Stomach smooth muscle (tissue), 2 donors: Measurements from ENCODE around the gene SDK2.
"Not testable (repeated sequence)": the region's sequence is repeated elsewhere in the genome, so short reads cannot be mapped to it uniquely, and the experiment has no call there.

Source experiments
- H3K27ac ChIP-seq: one replicate; pipeline ENCODE4 v1.7.0; 2013; ENCODE audit warnings: mild to moderate bottlenecking, low read length, inconsistent platforms
- H3K27me3 ChIP-seq, 2 donors: one replicate each; pipeline ENCODE4 v1.7.0; 2013; ENCODE audit warnings: low read length in 2 of 2; ENCODE audit not compliant: insufficient read depth in 2 of 2, control insufficient read depth in 1 of 2
- H3K36me3 ChIP-seq, 2 donors: one replicate each; pipeline ENCODE4 v1.7.0; 2013; ENCODE audit warnings: low read length in 2 of 2; ENCODE audit not compliant: control insufficient read depth in 2 of 2, insufficient read depth in 2 of 2
- H3K4me1 ChIP-seq: one replicate; pipeline ENCODE4 v1.7.0; 2013; ENCODE audit warnings: low read length; ENCODE audit not compliant: control insufficient read depth, insufficient read depth
- H3K4me3 ChIP-seq, 2 donors: one replicate each; pipeline ENCODE4 v1.7.0; 2013; ENCODE audit warnings: low read length in 2 of 2
- H3K9ac ChIP-seq, 2 donors: one replicate each; pipeline ENCODE4 v1.7.0; 2013; ENCODE audit warnings: low read length in 2 of 2, mild to moderate bottlenecking in 1 of 2
- H3K9me3 ChIP-seq, 2 donors: one replicate each; pipeline ENCODE4 v1.7.0; 2013; ENCODE audit warnings: low read length in 2 of 2; ENCODE audit not compliant: control insufficient read depth in 2 of 2
- donor health status: healthy.
- donor health status: Pancreatic carcinoma.

The SDK2 gene

DNA sequence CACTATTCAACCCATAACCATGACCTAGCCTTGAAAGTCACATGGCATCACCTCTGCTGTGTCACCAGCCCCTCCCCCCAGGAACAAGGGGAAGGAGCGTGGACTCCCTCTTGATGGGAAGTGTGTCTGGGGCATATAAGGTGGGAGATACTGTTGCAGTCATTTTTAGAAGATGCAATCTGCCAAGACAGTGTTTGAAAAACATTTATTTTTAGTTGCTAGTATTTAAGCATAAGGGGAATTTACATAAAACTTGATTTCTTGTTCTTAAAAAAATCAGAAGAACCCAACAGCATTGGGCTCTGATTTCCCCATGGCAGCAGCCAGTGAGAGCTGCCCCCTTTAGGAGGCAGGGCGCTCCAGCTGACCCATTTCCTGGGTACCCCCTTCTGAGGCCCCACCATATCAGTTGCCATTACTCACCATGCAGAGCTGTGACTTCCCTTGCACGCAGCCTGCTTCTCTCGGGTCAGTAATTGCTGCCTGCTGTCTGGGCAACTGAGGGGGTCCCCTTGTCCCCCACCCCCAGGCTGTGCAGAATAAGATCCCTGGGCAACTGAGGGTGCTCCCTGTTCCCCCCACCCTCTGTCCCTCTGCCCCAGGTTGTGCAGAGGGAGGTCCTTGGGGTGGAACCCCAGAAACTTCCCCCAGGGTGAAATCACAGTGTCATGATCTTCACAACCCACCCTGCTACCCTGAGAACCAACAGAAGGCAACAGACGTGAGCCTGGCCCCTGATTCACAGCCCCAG is 320.7 kb downstream of the SDK2 start:
- H3K36me3 ChIP-seq: no peaks in the 10 kb centered on the region
- H3K9me3 ChIP-seq: no peaks in the 10 kb centered on the region
- no peak overlapping the region for H3K27ac ChIP-seq
- peaks cover 3% of the 10 kb centered on the region for H3K4me1 ChIP-seq
- no peak overlapping the region for H3K9ac ChIP-seq
- no peak overlapping the region for H3K4me3 ChIP-seq
- no peaks in the 10 kb centered on the region for H3K27me3 ChIP-seq

DNA sequence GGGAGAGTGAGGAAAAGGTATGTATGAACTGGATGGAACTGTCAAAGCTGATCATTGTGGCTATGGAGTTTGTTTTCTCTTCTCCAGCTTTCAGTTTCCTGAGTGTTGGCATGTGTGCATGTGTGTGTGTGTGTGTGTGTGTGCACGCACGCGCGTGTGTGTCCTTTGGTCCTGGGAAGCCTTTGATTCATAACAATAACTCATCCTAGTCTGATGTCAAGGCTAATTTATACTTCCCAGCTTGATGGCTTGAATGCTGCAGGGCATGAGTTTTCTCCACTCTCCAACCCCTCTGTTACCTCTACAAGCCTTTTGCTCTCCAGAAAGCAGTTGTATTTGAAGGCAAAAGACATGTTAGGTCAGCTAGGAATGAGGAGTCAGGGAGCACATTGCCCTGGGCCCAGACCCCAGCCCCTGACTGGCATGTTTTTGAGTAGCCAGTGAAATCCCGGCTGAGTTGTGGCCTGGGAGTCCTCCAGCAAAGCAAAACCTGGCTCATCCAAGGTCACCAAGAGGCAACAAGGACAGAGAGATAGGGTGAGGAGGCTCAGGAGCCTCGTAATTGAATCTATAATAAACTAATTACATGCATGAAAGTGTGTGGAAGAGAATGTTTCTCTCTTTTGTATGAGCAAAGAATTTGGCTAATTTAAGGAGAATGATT is 323.5 kb downstream of the SDK2 start:
- peaks cover 3% of the 10 kb centered on the region for H3K4me1 ChIP-seq
- no peak overlapping the region for H3K27ac ChIP-seq
- no peak overlapping the region for H3K9ac ChIP-seq
- H3K4me3 ChIP-seq: no peak overlapping the region
- H3K9me3 ChIP-seq: no peaks in the 10 kb centered on the region
- H3K27me3 ChIP-seq: no peaks in the 10 kb centered on the region
- no peaks in the 10 kb centered on the region for H3K36me3 ChIP-seq

DNA sequence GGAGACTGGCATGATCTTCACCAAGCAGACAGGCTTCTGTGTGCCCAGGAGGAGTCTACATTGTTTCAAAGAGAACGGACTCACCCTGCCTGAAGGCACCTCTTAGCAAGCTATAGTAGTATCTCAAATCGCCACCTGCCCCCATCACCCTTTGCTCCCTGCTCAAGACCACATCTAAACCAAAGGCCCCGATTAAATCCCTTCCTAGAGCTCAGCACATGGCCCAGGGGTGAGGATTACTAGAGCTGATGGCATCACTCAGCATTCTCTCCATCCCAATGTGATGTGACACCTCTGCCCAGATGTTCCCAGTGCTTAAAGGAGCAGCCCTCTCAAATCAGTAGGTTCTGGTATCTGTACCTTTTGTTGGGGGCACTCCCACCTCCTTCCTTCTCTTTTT is 324.5 kb downstream of the SDK2 start:
- Histone ChIP-seq H3K9me3 (no peaks in the 10 kb centered on the region), H3K36me3 (no peaks in the 10 kb centered on the region), H3K27me3 (no peaks in the 10 kb centered on the region), H3K4me3 (no peak overlapping the region), H3K4me1 (peaks cover 1% of the 10 kb centered on the region), H3K27ac (no peak overlapping the region), H3K9ac (no peak overlapping the region)

DNA sequence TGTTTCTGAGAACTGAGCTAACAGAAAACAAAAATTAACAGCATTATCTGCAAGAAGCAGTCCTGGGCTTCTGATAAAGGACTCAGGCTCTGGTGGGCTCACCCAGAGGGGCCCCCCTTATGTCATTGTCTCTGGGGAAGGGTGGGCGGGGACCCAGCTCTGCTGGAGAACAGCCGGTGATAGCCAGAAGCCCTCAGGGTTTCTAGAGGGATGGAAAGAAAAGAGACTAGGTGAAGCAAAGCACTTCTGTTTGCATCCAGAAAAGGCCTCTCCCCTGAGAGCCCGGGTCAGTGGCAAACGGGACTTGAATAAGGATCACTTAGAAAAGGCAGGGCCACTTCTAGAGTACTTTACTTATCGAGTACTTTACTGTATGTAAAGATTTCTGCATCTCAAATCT is 325.4 kb downstream of the SDK2 start:
- Histone ChIP-seq H3K4me3 (no peak overlapping the region), H3K27ac (no peak overlapping the region), H3K9me3 (no peaks in the 10 kb centered on the region), H3K9ac (no peak overlapping the region), H3K27me3 (no peaks in the 10 kb centered on the region), H3K4me1 (no peaks in the 10 kb centered on the region), H3K36me3 (no peaks in the 10 kb centered on the region)

DNA sequence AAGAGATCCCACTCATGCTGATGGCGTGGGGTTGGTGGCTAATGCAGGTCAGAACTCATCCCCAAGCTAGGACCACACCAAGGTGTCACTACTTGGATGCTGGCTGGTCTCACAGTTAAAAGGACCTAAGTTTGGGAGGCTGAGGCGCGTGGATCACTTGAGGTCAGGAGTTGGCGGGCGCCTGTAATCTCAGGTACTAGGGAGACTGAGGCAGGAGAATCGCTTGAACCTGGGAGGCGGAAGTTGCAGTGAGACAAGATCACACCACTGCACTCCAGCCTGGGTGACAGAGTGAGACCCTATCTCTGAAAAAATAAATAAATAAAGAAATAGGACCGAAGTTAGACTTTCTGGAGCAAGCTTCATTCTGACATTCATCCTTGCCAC is 325.8 kb downstream of the SDK2 start:
- Histone ChIP-seq H3K36me3 (no peaks in the 10 kb centered on the region), H3K9ac (no peak overlapping the region), H3K4me1 (no peaks in the 10 kb centered on the region), H3K4me3 (no peak overlapping the region), H3K9me3 (no peaks in the 10 kb centered on the region), H3K27ac (no peak overlapping the region), H3K27me3 (no peaks in the 10 kb centered on the region)

DNA sequence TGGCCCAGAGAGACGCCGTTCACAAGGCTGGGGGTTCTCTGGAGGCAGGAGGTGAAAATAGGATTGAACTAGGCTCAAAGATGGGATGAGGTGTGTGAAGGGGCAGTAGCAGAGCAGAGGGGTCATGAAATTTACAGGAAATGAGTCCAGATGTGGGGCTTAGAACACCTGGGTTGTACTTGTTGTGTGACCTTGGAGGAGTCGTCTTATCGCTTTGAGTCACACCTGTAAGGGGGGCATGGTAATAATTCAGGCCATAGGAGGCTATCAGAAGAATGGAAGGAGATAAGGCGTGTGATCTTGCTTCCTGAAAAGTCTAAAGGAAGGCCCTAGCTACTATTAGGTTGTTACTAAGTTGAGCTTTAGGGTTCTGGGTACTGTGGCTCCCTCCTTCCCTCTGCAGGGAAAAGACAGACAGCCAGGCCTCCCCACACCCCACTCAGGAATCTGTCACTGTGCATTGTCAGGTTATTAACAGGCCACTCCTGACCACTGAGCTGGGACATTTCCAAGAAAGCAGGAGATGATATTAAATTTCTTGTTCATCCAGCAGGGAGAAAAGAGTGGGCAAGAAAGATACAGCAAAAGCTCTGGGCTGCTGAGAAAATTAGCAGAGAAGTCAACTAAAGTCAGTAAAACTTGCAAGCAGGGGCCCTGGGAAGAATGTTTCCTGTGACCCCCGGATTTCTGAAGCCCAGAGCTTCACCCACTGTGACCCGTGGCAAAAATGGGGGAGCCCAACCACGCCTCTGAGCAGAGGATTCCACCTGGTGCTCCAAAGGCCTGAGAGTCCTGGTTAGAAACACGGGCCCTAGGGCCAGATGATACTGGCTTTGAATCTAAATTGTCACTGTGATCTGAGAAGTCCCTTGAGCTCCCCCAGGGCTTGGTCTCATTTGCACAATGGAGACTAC is 326.5 kb downstream of the SDK2 start:
- H3K4me3 ChIP-seq: no peak overlapping the region
- H3K27ac ChIP-seq: no peak overlapping the region
- no peaks in the 10 kb centered on the region for H3K9me3 ChIP-seq
- no peak overlapping the region for H3K9ac ChIP-seq
- H3K36me3 ChIP-seq: no peaks in the 10 kb centered on the region
- H3K4me1 ChIP-seq: peaks cover 1% of the 10 kb centered on the region
- no peaks in the 10 kb centered on the region for H3K27me3 ChIP-seq

DNA sequence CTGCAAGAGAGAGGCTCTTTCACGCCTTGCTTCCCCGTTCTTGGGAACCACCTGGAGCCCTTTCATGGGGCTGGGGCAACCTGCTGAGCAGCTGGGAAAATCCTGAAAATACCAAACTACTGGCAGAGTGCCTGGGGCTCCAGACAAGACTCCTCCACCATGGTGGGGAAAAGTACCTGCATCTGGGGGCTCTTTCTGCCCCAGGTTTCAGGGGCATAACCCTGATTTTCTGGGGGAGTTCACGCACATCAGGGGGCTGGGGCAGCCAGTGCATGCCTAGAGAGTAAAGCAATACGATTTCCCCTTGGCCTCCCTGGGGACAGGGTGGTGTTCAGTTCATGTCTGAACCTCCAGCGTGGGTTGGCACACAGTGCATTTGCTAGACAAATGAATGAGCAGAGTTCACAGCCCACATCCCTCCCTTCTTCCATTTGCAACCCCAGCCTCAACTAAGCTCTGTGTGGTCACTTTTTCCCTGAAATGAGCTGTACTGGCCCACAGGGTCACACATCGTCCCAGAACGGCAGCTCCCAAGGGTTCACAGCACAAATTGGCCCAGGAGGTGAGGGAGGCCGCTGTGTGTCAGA is 327.2 kb downstream of the SDK2 start:
- Histone ChIP-seq H3K36me3 (no peaks in the 10 kb centered on the region), H3K9ac (no peak overlapping the region), H3K4me3 (no peak overlapping the region), H3K4me1 (peaks cover 8% of the 10 kb centered on the region), H3K27me3 (no peaks in the 10 kb centered on the region), H3K9me3 (no peaks in the 10 kb centered on the region), H3K27ac (no peak overlapping the region)

DNA sequence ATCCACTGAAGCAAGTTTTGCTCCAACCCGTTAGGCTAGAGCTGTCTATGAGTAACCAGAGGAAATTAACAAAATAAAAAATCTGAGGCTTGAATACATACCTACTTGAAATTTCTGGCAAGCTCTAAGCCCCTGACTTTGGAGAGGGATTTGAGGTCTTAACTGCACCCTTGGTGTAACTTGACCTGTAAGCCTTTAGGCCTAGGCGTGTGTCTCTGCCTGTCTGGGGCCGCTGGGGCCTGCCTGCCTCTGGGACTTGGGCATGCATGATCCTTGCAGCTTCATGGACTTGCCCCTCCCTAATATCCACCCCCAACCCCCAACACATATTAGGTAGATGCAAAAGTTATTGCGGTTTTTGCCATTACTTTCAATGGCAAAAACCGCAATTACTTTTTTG is 328.8 kb downstream of the SDK2 start:
- H3K36me3 ChIP-seq: no peaks in the 10 kb centered on the region
- no peak overlapping the region for H3K4me3 ChIP-seq
- no peak overlapping the region for H3K9ac ChIP-seq
- H3K27me3 ChIP-seq: no peaks in the 10 kb centered on the region
- H3K9me3 ChIP-seq: no peaks in the 10 kb centered on the region
- H3K27ac ChIP-seq: no peak overlapping the region
- peaks cover 8% of the 10 kb centered on the region for H3K4me1 ChIP-seq

DNA sequence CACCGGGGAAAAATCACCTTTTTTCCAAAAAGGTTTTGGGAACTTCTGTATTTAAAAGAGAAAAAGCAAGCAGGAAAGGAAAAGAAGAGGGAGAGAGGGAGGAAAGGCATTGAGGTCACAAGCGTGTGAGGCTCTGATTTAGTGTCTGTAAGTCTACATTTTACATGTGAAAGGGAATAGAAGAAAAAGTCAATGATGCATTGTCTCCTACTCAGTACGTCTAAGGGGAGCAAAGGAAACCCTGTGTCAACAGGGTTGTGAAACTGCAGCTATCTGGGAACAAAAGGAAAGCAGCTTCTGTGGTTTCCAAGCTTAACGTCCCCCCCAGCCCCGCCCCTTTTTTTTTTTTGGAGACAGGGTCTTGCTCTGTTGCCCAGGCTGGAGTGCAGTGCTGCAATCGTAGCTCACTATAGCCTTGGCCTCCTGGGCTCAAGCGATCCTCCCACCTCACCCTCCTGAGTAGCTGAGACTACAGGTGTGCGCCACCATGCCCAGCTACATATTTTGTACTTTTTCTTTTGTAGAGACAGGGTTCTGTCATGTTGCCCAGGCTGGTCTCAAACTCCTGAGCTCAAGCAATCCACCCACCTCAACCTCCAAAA is 330.6 kb downstream of the SDK2 start:
- Histone ChIP-seq H3K9me3 (no peaks in the 10 kb centered on the region), H3K9ac (no peak overlapping the region), H3K36me3 (no peaks in the 10 kb centered on the region), H3K27ac (no peak overlapping the region), H3K27me3 (no peaks in the 10 kb centered on the region), H3K4me1 (peaks cover 25% of the 10 kb centered on the region), H3K4me3 (no peak overlapping the region)

DNA sequence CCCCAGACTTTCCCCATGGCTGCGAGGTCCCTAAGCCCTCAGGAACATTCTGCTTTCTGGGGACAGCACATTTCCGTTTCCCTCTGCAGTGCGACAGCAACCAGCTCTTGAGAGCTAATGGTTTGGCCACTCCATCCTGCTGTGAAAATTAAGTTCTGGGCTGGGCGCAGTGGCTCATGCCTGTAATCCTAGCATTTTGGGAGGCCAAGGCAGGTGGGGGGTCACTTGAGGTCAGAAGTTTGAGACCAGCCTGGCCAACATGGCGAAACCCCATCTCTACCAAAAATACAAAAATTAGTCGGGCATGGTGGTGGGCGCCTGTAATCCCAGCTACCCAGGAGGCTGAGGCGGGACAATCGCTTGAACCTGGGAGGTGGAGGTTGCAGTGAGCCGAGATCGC is 331.4 kb downstream of the SDK2 start:
- Histone ChIP-seq H3K9ac (peak overlapping the region; percentile 87 to 89), H3K27ac (peak overlapping the region; percentile 98), H3K4me3 (peak overlapping the region in 1 of 2 donors; percentile 99), H3K4me1 (peaks cover 32% of the 10 kb centered on the region)
- not testable (repeated sequence) for H3K27me3 ChIP-seq, H3K9me3 ChIP-seq, H3K36me3 ChIP-seq
